ENCODE measurements around the gene MRPL32. TPM values are rescaled to one million over a fixed set of nuclear protein-coding genes. Genes with fewer than 3 reads are reported as not detected.
A peak's percentile ranks its signal among the peaks of the same experiment; 100 is the strongest.
"Not testable (repeated sequence)": the region's sequence is repeated elsewhere in the genome, so short reads cannot be mapped to it uniquely, and the experiment has no call there.

Gene MRPL32
- 50.1 and 52.6 TPM in 2 replicates for total RNA-seq
- long read RNA-seq, transcript MRPL32-203 (3 exons, 2,734 nt), result minor isoform, 5 of 53 reads
- long read RNA-seq, transcript MRPL32-201 (3 exons, 1,035 nt), result major isoform, 24 of 53 reads
- long read RNA-seq, partial matches to known transcripts, result 20 of 53 reads
- long read RNA-seq, other reads (novel, unspliced or antisense), result 4 of 53 reads

GRCh38 chr7:42931834-42932651 is at the start of gene MRPL32, which contains the start of gene PSMA2:
Gene MRPL32, plus strand, starts transcription at chr7:42932376. Its CDS starts 11 bp downstream, at chr7:42932387.
Gene PSMA2, minus strand, starts transcription at chr7:42932174. Its CDS starts 16 bp downstream, at chr7:42932158.
- H3K36me3 Mint-ChIP-seq (ENCODE audit: low read depth), result peaks cover 8% of the 10 kb centered on the region
- no peaks in the 10 kb centered on the region for H3K9me3 Mint-ChIP-seq
- TF ChIP-seq, protein P1, sequence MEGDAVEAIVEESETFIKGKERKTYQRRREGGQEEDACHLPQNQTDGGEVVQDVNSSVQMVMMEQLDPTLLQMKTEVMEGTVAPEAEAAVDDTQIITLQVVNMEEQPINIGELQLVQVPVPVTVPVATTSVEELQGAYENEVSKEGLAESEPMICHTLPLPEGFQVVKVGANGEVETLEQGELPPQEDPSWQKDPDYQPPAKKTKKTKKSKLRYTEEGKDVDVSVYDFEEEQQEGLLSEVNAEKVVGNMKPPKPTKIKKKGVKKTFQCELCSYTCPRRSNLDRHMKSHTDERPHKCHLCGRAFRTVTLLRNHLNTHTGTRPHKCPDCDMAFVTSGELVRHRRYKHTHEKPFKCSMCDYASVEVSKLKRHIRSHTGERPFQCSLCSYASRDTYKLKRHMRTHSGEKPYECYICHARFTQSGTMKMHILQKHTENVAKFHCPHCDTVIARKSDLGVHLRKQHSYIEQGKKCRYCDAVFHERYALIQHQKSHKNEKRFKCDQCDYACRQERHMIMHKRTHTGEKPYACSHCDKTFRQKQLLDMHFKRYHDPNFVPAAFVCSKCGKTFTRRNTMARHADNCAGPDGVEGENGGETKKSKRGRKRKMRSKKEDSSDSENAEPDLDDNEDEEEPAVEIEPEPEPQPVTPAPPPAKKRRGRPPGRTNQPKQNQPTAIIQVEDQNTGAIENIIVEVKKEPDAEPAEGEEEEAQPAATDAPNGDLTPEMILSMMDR (conservative IDR thresholded peaks at IDR 0.05), result no peak
- peak within 1 kb of the TSS; percentile 99 for H3K4me3 Mint-ChIP-seq
- H3K4me1 Mint-ChIP-seq, result peaks cover 47% of the 10 kb centered on the region
- H3K27ac Mint-ChIP-seq (ENCODE audit: unreplicated experiment), result peak within 1 kb of the TSS; percentile 98
- DNase-seq (ENCODE audit: low read depth, low spot score), result peak; percentile 76
- no peaks in the 10 kb centered on the region for H3K27me3 Mint-ChIP-seq (ENCODE audit: low read depth)

GRCh38 chr7:42883950-42884349 is 48.2 kb upstream of the MRPL32 start:
- TF ChIP-seq, protein P1 (conservative IDR thresholded peaks at IDR 0.05), result no peak
- Mint-ChIP-seq H3K4me1 (peaks cover 19% of the 10 kb centered on the region), H3K36me3 (ENCODE audit: low read depth) (no peaks in the 10 kb centered on the region), H3K9me3 (no peaks in the 10 kb centered on the region), H3K4me3 (no peak overlapping the region), H3K27me3 (ENCODE audit: low read depth) (peaks cover 4% of the 10 kb centered on the region), H3K27ac (ENCODE audit: unreplicated experiment) (no peak overlapping the region)
- no peak for DNase-seq (ENCODE audit: low read depth, low spot score)

DNA sequence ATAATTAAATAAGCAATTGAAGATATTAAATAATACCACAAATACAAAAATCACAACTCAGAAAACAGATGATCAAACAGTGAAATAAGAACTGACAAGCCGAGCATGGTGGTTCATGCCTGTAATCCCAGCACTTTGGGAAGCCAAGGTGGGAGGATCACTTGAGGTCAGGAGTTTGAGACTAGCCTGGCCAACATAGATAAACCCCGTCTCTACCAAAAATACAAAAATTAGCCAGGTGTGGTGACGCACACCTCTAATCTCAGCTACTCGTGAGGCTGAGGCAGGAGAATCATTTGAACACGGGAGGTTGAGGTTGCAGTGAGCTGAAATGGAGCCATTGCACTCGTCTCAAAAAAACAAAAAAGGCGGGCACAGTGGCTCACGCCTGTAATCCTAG is 47.0 kb upstream of the MRPL32 start:
- peaks cover 24% of the 10 kb centered on the region for H3K4me1 Mint-ChIP-seq
- not testable (repeated sequence) for H3K27me3 Mint-ChIP-seq (ENCODE audit: low read depth); H3K36me3 Mint-ChIP-seq (ENCODE audit: low read depth); H3K27ac Mint-ChIP-seq (ENCODE audit: unreplicated experiment); H3K9me3 Mint-ChIP-seq; DNase-seq (ENCODE audit: low read depth, low spot score); H3K4me3 Mint-ChIP-seq

- Mint-ChIP-seq H3K9me3 (no peaks in the 10 kb centered on the region), H3K27ac (ENCODE audit: unreplicated experiment) (no peak overlapping the region), H3K4me3 (peak overlapping the region; percentile 13), H3K27me3 (ENCODE audit: low read depth) (peaks cover 4% of the 10 kb centered on the region), H3K4me1 (peaks cover 24% of the 10 kb centered on the region), H3K36me3 (ENCODE audit: low read depth) (no peaks in the 10 kb centered on the region)
- TF ChIP-seq, protein P1 (conservative IDR thresholded peaks at IDR 0.05), result peak; percentile 65
- DNase-seq (ENCODE audit: low read depth, low spot score), result no peak
Observed at GRCh38 chr7:42886129-42886528, 46.0 kb upstream of the MRPL32 start.

DNA sequence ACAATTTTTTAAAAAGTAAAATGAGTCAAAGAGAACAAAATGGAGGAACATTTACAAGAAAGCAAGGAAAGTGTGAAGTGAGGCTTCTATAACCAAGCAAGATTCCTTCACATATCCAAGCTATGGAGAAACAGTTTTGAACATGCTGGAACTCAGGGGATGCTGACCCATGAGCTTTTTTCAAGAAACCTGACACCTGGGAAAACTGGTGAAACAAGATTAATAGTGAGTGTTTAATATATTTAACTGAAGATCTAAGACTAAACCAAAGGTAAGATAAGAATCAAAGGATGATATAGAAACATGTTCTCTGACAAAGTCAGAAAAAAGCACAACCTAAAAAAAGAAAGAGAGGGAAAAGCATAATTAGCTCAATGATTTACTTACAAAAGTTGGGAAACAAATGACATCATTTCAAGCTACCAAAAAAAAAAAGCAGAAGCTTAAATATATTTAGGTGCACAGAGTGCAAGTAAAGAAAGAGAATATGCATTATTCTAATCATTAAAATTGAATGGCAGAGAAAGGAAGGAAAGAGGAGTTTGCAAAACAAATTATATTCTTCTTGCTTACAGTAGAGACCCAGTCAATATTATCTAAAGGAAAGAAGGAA is 45.2 kb upstream of the MRPL32 start:
- peak overlapping the region; percentile 93 for H3K4me3 Mint-ChIP-seq
- no peaks in the 10 kb centered on the region for H3K36me3 Mint-ChIP-seq (ENCODE audit: low read depth)
- TF ChIP-seq, protein P1 (conservative IDR thresholded peaks at IDR 0.05), result no peak
- H3K27ac Mint-ChIP-seq (ENCODE audit: unreplicated experiment), result no peak overlapping the region
- no peaks in the 10 kb centered on the region for H3K9me3 Mint-ChIP-seq
- peaks cover 24% of the 10 kb centered on the region for H3K4me1 Mint-ChIP-seq
- DNase-seq (ENCODE audit: low read depth, low spot score), result no peak
- peaks cover 4% of the 10 kb centered on the region for H3K27me3 Mint-ChIP-seq (ENCODE audit: low read depth)
